ENCODE results near the gene FBXL2. TPM values are rescaled to one million over a fixed set of nuclear protein-coding genes. Genes with fewer than 3 reads are reported as not detected.

The FBXL2 gene
- total RNA-seq, 1 experiment from 2014 or later: 10.8 TPM

GRCh38 chr3:33318710-33319380 lies 41.6 kb downstream of the FBXL2 start:
- peak in 1 of 2 experiments; percentile 51 for DNase-seq
- H3K4me3 ChIP-seq (ENCODE audit: low read depth, low read length): no peak overlapping the region
- H3K9me3 ChIP-seq: no peaks in the 10 kb centered on the region
- CTCF ChIA-PET: interaction anchor here (0.6 to 1.7 kb wide), 4 partner anchors 54 to 486 kb away, joined by 3 to 15 read pairs (median 8); no protein-coding TSS in a partner anchor
- no peaks in the 10 kb centered on the region; the same call in 1 of the 2 replicates for H3K36me3 ChIP-seq (ENCODE audit: control insufficient read depth, insufficient read depth, low read length)
- peaks cover 34% of the 10 kb centered on the region for H3K4me1 ChIP-seq
- Mint-ChIP-seq H3K4me3 (ENCODE audit: unreplicated experiment) (peak overlapping the region; percentile 65), H3K27ac (ENCODE audit: unreplicated experiment) (peak overlapping the region; percentile 80), H3K36me3 (ENCODE audit: insufficient read depth, unreplicated experiment) (peaks cover 20% of the 10 kb centered on the region), H3K4me1 (ENCODE audit: low read depth, unreplicated experiment) (peaks cover 34% of the 10 kb centered on the region), H3K9me3 (ENCODE audit: unreplicated experiment) (no peaks in the 10 kb centered on the region), H3K27me3 (ENCODE audit: insufficient read depth, unreplicated experiment) (no peaks in the 10 kb centered on the region)
- POLR2A ChIA-PET: no interaction called here
- no TSS peak for BruUV-seq (replicated peaks)
- intact Hi-C loops (cut with micrococcal nuclease; ENCODE audit: unreplicated experiment): loop anchor here (1.0 to 2.0 kb wide), 5 partner anchors 7 to 188 kb away; partner anchors contain the start of gene FBXL2
- H3K27me3 ChIP-seq (replicated peaks; ENCODE audit: control insufficient read depth, insufficient read depth, low read length): no peaks in the 10 kb centered on the region
- TF ChIP-seq, protein P1, sequence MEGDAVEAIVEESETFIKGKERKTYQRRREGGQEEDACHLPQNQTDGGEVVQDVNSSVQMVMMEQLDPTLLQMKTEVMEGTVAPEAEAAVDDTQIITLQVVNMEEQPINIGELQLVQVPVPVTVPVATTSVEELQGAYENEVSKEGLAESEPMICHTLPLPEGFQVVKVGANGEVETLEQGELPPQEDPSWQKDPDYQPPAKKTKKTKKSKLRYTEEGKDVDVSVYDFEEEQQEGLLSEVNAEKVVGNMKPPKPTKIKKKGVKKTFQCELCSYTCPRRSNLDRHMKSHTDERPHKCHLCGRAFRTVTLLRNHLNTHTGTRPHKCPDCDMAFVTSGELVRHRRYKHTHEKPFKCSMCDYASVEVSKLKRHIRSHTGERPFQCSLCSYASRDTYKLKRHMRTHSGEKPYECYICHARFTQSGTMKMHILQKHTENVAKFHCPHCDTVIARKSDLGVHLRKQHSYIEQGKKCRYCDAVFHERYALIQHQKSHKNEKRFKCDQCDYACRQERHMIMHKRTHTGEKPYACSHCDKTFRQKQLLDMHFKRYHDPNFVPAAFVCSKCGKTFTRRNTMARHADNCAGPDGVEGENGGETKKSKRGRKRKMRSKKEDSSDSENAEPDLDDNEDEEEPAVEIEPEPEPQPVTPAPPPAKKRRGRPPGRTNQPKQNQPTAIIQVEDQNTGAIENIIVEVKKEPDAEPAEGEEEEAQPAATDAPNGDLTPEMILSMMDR (IDR thresholded peaks at IDR 0.05; ENCODE audit: insufficient read depth in 1 of 2, low read depth in 1 of 2, low read length in 1 of 2, severe bottlenecking in 1 of 2, unreplicated experiment in 1 of 2): peak in 1 of 2 experiments; percentile 47

GRCh38 chr3:33322412-33322811 lies 45.2 kb downstream of the FBXL2 start:
- Histone ChIP-seq H3K4me1 (peaks cover 24% of the 10 kb centered on the region), H3K4me3 (ENCODE audit: low read depth, low read length) (no peak overlapping the region), H3K27me3 (replicated peaks; ENCODE audit: control insufficient read depth, insufficient read depth, low read length) (no peaks in the 10 kb centered on the region), H3K9me3 (peaks cover 5% of the 10 kb centered on the region; the same call in 1 of the 2 replicates), H3K36me3 (ENCODE audit: control insufficient read depth, insufficient read depth, low read length) (no peaks in the 10 kb centered on the region; the same call in 1 of the 2 replicates)
- peaks cover 11% of the 10 kb centered on the region for H3K9me3 Mint-ChIP-seq (ENCODE audit: unreplicated experiment)
- peaks cover 34% of the 10 kb centered on the region for H3K36me3 Mint-ChIP-seq (ENCODE audit: insufficient read depth, unreplicated experiment)
- no peak for DNase-seq
- BruUV-seq (replicated peaks): no TSS peak
- peaks cover 21% of the 10 kb centered on the region for H3K4me1 Mint-ChIP-seq (ENCODE audit: low read depth, unreplicated experiment)
- TF ChIP-seq, protein P1 (IDR thresholded peaks at IDR 0.05; ENCODE audit: insufficient read depth in 1 of 2, low read depth in 1 of 2, low read length in 1 of 2, severe bottlenecking in 1 of 2, unreplicated experiment in 1 of 2): no peak
- CTCF ChIA-PET: interaction anchor here (0.7 kb wide), 1 partner anchor 115 kb away, joined by 8 read pairs; no protein-coding TSS in a partner anchor
- H3K27ac Mint-ChIP-seq (ENCODE audit: unreplicated experiment): no peak overlapping the region
- intact Hi-C loops (cut with micrococcal nuclease; ENCODE audit: unreplicated experiment): loop anchor here (10.0 kb wide), 1 partner anchor 392 kb away; the partner anchor contains the start of gene CLASP2
- POLR2A ChIA-PET: no interaction called here
- no peaks in the 10 kb centered on the region for H3K27me3 Mint-ChIP-seq (ENCODE audit: insufficient read depth, unreplicated experiment)
- no peak overlapping the region for H3K4me3 Mint-ChIP-seq (ENCODE audit: unreplicated experiment)

- H3K27me3 Mint-ChIP-seq (ENCODE audit: insufficient read depth, unreplicated experiment): no peaks in the 10 kb centered on the region
- no peak overlapping the region for H3K4me3 Mint-ChIP-seq (ENCODE audit: unreplicated experiment)
- POLR2A ChIA-PET: no interaction called here
- no TSS peak for BruUV-seq (replicated peaks)
- Histone ChIP-seq H3K4me3 (ENCODE audit: low read depth, low read length) (no peak overlapping the region), H3K4me1 (no peaks in the 10 kb centered on the region), H3K36me3 (ENCODE audit: control insufficient read depth, insufficient read depth, low read length) (no peaks in the 10 kb centered on the region; the same call in 1 of the 2 replicates), H3K9me3 (peaks cover 31% of the 10 kb centered on the region), H3K27me3 (replicated peaks; ENCODE audit: control insufficient read depth, insufficient read depth, low read length) (no peaks in the 10 kb centered on the region)
- no peaks in the 10 kb centered on the region for H3K4me1 Mint-ChIP-seq (ENCODE audit: low read depth, unreplicated experiment)
- intact Hi-C loops (cut with micrococcal nuclease; ENCODE audit: unreplicated experiment): no loop called here
- peaks cover 12% of the 10 kb centered on the region for H3K36me3 Mint-ChIP-seq (ENCODE audit: insufficient read depth, unreplicated experiment)
- CTCF ChIA-PET: no interaction called here
- TF ChIP-seq, protein P1 (IDR thresholded peaks at IDR 0.05; ENCODE audit: insufficient read depth in 1 of 2, low read depth in 1 of 2, low read length in 1 of 2, severe bottlenecking in 1 of 2, unreplicated experiment in 1 of 2): no peak
- H3K9me3 Mint-ChIP-seq (ENCODE audit: unreplicated experiment): peaks cover 37% of the 10 kb centered on the region
- H3K27ac Mint-ChIP-seq (ENCODE audit: unreplicated experiment): no peak overlapping the region
- no peak for DNase-seq
These were observed 54.2 kb downstream of the FBXL2 start for GRCh38 chr3:33331414-33331813.
